Inferior parietal cortex (tissue), 1 donor: Measurements from ENCODE around the gene CDK3.
"Not testable (repeated sequence)": the region's sequence is repeated elsewhere in the genome, so short reads cannot be mapped to it uniquely, and the experiment has no call there.

ENCODE experiments used
- DNase-seq: peaks from one replicate; pipeline ENCODE4 v3.0.0-alpha.2; 2016; ENCODE audit errors: extremely low spot score

The CDK3 gene

DNA sequence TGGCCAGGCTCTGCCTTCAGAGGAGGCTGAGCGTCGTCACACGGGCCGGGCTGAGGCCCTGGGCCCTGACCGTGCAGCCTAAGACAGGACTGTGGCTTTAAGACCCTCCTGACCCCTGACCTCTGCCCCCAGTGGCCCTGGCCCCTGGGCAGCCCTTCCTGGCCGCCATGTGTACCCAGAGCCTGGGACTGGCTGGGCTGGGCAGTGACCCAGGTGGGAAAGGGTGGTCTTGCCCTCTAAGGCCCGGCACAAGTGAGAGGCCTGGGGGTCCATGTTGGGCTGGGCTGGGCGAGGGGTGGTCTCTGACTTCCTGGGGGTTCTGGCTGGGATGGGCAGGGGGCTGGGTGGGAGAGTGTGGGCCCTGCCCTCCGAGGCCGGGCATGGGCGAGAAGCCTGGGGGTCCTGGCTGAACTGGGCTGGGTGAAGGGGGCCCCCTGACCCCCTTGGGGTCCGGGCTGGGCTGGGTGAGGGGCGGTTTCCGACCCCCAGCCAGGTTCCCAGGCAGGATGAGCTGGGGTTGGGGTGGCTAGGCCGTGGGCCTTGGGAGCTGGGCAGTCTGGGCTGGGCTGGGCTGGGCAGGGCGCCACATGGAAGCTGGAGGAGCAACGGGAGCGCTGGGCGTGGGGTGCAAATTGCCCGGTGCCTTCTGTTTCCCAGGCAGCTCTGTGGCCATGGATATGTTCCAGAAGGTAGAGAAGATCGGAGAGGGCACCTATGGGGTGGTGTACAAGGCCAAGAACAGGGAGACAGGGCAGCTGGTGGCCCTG, at the start of gene CDK3:
Gene CDK3, plus strand, starts transcription at position 101 of the 767 bp plus-strand sequence. Its CDS starts 571 bp downstream, at position 672.
- DNase-seq, result no peak

DNA sequence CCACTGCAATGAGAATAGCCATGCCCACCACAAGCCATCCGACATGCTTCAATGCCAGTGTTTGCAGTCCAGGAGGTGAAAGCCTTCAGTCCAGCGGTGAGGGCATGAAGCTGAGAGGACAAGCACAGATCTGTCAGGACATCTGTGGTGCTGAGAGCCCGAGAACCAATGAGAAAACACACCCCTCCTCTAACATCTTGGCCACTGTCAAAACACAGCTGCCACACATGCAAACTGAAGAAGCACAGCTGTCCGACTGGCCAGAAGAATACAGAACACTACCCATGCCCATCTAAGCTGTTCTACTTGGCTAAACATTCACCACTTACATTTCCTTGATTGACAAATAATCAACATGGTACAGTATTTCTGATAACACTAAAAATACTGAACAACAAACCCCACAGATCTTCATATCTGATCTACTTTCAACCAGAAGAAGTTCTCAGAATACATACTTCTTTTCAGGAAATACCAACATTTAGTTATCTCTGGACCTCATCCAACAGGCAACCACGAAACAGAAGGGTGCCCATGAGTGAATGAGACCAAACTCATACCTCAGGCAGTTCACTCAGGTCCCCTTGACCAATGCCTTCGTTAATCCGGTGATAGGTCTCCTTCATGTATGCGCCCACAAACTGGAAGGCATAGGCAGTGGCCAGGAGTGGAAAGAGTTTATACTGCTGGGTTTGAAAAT, 49.6 kb upstream of the CDK3 start:
- DNase-seq, result no peak

DNA sequence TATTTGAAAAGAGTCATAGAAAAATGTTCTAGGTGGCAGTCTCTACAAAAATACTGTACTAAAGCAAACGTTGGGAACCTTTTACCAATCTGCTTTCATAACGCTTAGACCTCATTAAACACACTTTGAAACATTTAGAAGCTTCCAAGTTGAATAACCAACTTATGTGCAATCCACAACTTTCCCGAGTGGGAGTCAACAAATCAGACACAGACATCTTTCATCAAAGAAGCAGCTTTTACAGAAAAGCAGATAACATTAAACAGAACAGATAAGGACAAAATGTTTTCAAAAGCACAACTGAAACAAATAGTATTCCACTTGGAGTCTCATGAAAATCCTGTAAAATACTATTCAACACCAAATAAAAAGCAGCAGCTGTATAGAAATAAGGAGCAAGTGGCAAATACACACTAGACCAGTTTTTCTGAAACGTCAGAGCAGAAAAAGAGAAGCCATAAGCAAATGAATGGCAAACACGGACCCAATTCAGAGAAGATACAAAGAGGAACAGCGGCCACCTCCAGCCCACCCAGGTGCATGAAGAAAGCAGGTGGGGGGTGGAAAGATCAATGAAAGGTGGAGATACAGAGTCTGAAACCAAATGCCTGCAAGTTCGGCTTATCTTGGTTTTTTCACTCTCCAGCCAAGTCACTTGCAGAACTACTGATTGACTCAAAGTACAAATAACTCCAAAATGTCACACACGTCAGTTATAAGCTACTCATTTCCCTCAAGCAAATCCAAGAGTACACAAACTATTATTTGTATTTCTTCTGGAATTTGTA, 41.4 kb upstream of the CDK3 start:
- DNase-seq, result no peak

DNA sequence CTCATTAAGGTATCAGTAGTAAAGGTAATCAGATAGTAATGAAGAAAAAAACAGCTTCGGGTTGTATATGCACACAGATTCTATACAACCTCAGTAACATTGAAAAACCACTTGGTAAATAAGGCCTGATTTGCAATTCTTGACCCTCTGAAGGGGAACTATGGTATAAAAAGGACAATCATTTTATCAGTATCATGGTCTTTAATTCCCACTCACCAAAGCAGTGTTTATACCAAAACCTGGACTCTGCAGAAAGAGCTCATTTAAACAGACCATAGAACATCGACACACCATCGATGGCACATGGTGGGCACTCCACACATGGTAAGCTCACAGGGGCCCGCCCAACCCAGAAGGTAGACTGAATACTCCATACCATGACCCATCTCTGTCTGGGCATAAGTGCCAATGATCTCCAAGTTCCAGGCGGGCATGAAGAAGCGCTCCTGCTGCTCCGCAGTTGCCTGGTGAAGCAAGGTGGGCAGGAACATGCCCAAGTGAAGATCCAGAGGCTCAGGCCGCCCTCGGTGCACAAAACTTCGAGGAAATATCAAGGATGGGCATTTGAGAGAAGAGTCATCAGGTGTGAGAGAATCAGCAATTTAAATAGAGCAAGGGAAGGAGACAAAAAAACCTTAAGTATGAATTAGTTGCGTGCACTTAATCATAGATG, 40.7 kb upstream of the CDK3 start:
- DNase-seq, result no peak

DNA sequence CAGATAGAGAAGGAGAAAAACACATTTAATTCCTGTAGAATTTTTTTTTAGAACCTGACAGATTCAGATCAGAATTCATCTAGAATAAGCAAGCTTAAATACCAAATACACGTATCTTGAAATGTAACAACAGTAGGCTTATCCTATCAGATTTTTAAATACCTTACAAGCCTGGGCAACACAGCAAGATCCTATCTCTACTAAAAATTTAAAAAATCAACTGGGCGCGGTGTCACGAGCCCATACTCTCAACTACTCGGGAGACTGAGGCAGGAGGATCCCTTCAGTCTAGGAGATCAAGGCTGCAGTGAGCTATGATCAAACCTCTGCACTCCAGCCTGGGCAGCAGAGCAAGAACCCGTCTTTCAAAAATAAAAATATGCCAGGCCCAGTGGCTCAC, 35.2 kb upstream of the CDK3 start:
- DNase-seq, result no peak

DNA sequence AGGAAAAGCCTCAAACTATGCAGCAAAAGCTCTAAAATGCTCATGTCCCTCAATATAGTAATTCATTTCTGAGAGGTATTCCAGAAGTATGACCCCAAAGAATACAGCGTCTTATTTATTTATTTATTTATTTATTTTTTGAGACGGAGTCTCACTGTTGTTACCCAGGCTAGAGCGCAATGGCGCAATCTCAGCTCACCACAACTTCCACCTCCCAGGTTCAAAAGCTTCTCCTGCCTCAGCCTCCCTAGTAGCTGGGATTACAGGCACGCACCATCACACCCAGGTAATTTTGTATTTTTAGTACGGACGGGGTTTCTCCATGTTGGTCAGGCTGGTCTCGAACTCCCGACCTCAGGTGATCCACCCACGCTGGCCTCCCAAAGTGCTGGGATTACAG, 31.6 kb upstream of the CDK3 start:
- DNase-seq, result not testable (repeated sequence)

DNA sequence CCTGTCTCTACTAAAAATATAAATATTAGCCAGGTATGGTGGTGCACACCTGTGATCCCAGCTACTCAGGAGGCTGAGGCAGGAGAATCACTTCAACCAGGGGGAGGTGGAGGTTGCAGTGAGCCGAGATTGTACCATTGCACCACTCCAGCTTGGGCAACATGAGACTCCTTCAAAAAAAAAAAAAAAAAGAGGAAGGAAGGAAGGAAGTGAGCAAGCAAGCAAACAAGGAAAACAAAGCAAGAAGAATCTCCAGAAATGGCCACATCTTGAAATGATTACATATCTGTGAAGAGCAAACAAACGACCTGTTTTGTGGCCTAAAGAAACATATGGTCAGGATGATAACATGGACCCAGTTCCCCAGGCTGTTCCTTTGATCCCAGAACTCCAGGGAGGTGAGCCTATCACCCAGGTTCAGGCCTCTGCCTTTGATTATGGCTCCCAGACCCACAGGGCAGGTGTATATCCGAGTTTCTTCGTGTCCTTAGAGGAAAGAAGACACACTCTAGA, 30.6 kb upstream of the CDK3 start:
- DNase-seq, result no peak

DNA sequence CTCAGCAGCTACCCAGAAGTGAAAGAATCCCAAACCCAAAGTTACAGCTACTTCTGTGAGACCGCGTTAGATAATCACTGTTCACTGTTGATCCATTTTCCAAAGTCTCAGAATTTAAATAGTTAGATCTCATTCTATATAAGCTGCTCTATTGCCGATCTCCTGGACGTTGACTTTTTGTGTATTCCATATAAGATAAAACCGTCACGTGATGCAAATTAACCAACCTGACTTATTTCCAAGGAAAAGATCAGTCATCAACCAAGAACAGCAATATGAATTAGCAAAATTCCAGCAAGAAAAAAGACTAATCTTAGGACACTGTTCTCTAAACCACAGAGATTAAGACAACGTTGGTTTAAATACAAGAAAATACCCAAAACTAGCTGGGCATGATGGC, 30.0 kb upstream of the CDK3 start:
- no peak for DNase-seq

DNA sequence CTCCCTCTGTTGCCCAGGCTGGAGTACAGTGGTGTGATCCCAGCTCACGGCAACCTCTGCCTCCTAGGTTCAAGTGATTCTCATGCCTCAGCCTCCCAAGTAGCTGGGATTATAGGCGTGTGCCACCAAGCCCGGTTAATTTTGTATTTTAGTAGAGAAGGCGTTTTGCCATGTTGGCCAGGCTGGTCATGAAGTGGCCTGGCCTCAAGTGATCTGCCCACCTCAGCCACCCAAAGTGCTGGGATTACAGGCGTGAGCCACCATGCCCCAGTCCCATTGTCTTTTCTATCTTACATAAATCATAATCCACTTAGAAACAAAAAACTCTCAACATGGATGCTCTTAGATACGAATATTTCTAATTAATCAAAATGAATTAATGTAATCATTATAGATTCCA, 25.5 kb upstream of the CDK3 start:
- DNase-seq, result not testable (repeated sequence)

DNA sequence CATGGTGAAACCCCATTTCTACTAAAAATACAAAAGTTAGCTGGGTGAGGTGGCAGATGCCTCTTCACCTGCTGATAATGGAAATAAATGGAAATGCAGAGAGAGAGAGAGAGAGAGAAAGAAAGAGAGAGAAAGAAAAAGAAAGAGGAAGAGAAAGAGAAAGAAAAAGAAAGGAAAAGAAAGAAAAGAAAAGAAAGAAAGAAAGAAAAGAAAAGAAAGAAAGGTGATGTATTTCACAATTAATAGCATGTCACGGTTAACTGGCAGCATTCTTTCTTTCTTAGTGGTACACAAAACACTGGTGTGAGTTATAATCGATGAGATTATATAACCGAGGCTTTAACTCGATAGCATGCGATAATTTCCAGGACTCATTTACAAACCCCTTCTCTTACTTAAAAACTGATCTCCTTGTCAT, 24.9 kb upstream of the CDK3 start:
- DNase-seq, result no peak

DNA sequence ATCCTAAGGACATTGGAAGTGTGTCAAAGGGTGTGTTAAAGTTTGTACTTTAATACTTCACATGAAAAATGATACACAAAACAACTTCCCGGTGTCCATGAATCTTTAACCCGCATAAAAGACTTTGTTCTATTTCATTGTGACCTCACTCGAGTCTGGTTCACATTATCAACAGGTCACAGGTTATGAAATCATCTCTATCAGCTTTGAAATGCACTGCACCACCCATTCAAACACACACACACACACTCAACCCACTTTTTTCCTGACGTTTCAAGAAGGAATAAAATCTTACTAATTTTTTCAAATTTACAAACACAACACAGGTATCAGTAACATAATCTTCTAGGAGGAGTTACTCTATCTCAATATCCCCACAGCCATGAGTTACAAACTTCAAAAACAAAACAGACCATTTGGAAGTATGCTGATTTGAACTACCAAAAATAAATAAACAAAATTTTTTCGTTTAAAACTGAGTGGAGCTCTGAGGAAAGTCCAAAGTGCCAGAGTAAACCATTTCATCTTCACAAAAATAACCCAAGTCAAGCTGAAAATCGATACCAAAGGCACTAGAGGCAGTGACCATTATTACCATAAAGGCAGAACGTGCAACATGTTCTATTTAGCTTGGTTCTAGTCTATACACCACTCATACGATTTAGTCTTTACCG, 24.3 kb upstream of the CDK3 start:
- DNase-seq, result no peak

DNA sequence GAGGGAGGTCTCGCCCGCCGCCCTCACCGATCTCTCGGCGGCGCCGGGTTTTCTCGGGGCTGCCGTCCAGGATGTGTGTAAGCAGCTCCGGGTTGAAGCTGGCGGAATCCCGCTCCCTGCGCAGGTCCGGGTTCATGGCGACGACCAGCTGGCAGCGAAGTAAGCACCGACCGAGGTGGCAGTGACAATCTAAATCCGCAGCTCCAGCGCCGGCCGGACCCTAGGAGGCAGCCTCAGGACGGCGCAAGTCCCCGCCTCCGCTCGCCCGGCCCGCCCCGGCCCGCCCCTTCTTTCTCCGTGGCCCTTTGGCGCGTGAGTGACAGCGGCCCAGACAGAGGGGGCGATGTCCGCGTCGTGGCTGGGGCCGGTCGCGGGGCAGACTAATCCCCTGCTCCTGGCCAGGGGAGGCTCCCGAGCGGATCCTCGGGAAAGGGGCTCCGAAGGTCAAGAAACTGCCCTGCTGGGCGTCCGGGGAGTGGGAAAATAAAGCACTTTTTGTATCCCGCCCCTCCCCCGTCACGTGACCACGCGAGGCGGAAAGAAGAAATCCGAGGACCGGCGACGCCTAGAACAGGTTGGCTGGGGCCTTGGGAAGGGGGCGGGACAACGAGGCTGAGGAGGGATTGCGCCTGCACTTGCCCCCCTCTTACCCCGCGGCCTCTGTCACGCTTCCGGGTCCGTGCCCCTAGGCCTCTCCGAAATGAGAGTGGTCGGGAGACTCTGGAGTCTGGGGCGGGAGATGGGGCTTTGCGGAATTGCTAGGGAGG, 21.5 kb upstream of the CDK3 start, which contains the start of the genes ACOX1 and TEN1:
Gene ACOX1, minus strand, starts transcription at position 229 of the 767 bp plus-strand sequence. Its CDS starts 93 bp downstream, at position 136.
Gene TEN1, plus strand, starts transcription at position 303 of the 767 bp plus-strand sequence. CDS start 6,953 bp downstream, outside the sequence.
- peak; percentile 93 for DNase-seq

DNA sequence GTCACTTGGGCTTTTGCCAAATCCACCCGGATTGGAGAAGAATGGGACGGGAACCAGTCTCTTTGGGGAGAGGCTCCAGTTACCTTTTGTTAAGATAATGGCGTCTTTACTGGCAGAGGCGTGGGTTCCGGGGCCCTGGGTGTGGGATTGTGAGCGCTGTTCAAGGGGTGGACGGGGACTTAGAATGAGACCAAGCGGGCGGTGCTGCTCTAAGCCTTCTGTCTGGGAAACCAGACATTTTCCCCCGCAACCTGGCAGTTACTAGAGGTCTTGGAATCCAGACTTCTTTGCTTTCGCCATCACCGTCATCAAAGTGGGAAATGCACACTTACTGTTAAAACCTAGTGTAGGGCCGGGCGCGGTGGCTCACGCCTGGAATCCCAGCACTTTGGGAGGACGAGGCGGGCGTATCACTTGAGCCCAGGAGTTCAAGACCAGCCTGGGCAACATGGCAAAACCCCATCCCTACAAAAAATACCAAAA, 20.9 kb upstream of the CDK3 start:
- DNase-seq, result no peak

DNA sequence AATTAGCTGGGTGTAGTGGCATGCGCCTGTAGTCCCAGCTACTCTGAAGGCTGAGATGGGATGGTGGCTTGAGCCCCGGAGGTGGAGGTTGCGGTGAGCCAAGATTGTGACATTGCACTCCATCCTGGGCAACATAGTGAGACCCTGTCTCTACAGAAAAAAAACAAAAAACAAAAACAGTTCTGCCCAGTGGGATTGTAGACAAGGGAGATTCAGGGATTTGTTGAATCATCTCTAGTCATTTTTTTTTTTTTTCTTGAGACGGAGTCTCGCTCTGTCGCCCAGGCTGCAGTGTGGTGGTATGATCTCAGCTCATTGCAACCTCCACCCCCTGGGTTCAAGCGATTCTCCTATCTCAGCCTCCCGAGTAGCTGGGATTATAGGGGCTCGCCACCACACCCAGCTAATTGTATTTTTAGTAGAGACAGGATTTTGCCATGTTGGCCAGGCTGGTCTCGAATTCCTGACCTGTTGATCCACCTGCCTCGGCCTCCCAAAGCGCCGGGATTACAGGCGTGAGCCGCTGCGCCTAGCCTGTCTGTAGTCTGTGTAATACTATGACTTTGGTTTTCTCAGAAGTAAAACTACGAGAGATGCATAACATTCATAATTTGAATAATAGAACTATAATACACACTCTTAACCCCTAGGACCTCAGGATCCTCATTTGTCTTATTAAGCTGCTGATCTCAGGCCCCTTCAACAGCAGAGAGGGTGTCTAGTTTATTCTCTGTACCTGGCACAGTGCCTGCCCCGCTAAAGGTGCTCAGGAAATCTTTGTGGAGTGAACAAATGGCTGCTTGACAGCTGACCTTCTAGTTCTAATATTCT, 20.3 kb upstream of the CDK3 start:
- DNase-seq, result no peak

DNA sequence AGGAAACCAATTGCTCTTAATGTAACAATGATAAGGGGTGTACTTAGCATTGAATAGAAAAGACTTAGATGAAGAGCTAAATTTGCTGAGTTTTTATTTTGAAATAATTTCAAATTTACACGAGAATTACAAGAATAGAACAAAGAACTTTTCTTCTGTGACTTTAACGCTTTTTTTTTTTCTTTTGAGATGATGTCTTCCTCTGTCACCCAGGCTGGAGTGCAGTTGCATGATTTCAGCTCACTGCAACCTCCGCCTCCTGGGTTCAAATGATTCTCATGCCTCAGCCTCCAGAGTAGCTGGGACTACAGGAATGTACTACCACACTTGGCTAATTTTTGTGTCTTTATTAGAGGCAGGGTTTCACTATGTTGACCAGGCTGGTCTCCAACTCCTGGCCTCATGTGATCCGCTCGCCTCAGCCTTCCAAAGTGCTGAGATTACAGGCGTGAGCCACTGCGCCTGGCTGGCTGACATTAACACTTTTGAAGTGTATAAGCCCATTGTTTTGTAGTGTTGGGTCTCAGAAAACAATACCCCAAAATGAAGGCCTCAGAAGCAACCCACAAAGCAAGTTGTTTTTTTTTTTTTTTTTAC, 19.5 kb upstream of the CDK3 start:
- no peak for DNase-seq

DNA sequence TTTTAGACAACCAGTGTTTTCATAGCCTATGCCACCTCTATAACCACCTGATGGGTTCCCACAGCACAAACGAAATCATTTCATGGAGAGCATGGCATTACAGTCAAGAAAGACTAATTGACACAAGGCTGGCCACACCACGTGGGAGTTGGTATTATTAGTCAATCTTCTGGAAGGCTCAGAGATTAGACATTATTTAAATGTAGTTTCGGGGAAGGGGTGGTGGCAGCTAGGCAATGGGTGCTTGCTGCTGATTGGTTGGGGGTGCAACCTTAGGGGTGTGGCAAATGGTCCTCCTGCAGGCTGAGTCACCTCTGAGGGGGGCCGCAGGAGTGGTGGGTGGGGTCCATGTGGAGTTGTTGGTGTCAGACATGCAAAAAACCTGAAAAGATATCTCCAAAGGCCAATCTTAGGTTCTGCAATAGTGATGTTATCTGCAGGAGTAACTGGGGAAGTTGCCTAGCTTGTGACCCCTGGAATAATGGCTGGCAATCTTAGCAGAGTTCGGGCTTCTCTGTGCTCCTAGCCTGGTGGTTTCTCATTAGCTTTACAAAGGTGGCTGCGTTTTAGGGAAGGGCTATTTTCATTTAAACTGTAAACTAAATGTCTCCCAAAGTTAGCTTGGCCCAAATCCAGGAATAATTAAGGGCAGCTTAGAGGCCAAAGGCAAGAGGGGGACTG, 17.0 kb upstream of the CDK3 start:
- no peak for DNase-seq

DNA sequence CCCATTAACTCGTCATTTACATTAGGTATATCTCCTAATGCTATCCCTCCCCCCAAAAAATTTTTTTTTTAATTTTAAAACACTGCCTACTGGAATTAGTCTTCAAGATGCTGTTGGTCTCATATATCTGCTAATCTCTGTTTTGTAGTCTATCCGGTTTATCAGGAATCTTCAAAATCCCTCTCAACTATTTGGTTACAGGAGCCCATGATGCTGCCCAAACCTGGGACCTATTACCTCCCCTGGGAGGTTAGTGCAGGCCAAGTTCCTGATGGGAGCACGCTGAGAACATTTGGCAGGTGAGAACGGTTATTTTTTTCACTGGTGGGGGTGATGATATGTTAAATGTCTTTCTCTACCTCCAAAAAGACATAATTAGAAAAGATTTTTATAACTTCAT, 14.7 kb upstream of the CDK3 start:
- DNase-seq, result no peak

DNA sequence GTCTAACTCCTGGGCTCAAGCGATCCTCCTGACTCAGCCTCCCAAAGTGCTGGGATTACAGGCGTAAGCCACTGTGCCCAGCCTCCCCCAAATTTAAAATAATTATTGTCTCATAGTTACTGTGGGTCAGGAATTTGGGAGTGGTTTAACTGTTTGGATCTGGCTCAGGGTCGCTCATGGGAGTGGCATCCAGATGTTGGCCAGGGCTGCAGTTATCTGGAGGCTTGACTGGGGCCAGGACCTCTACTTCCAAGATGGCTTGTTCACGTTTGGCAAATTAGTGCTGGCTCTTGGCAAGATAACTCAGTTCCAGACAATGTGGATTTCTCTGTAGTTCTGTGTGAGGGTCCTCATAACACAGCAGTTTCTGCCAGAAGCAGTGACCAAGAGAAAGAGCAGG, 13.6 kb upstream of the CDK3 start:
- no peak for DNase-seq
